ENCODE measurements around the gene PODNL1. TPM values are rescaled to one million over a fixed set of nuclear protein-coding genes. Genes with fewer than 3 reads are reported as not detected.

The PODNL1 gene
- total RNA-seq, 1 experiment from 2014 or later: not detected

GRCh38 chr19:13981988-13982501 is 43.8 kb upstream of the PODNL1 start:
- H3K4me1 Mint-ChIP-seq (ENCODE audit: low read depth, unreplicated experiment): no peaks in the 10 kb centered on the region
- ChIA-PET CTCF (no interaction called here), POLR2A (no interaction called here)
- H3K9me3 Mint-ChIP-seq (ENCODE audit: unreplicated experiment): no peaks in the 10 kb centered on the region
- no peak overlapping the region for H3K27ac Mint-ChIP-seq (ENCODE audit: unreplicated experiment)
- H3K4me3 ChIP-seq (ENCODE audit: low read depth, low read length): no peak overlapping the region
- H3K27me3 Mint-ChIP-seq (ENCODE audit: insufficient read depth, unreplicated experiment): no peaks in the 10 kb centered on the region
- no peak for DNase-seq
- peaks cover 16% of the 10 kb centered on the region for H3K36me3 Mint-ChIP-seq (ENCODE audit: insufficient read depth, unreplicated experiment)
- H3K4me3 Mint-ChIP-seq (ENCODE audit: unreplicated experiment): no peak overlapping the region
- H3K36me3 ChIP-seq (ENCODE audit: control insufficient read depth, insufficient read depth, low read length): no peaks in the 10 kb centered on the region; the same call in 1 of the 2 replicates
- no peak for TF ChIP-seq CTCF (IDR thresholded peaks at IDR 0.05; ENCODE audit: insufficient read depth in 1 of 2, low read depth in 1 of 2, low read length in 1 of 2, severe bottlenecking in 1 of 2, unreplicated experiment in 1 of 2)
- no TSS peak for BruUV-seq (replicated peaks)
- intact Hi-C loops (cut with micrococcal nuclease; ENCODE audit: unreplicated experiment): no loop called here
- H3K27me3 ChIP-seq (replicated peaks; ENCODE audit: control insufficient read depth, insufficient read depth, low read length): no peaks in the 10 kb centered on the region
- peaks cover 11% of the 10 kb centered on the region for H3K4me1 ChIP-seq
- H3K9me3 ChIP-seq: no peaks in the 10 kb centered on the region

GRCh38 chr19:13981467-13981866 is 43.2 kb upstream of the PODNL1 start:
- H3K9me3 Mint-ChIP-seq (ENCODE audit: unreplicated experiment): no peaks in the 10 kb centered on the region
- Histone ChIP-seq H3K4me1 (peaks cover 11% of the 10 kb centered on the region), H3K4me3 (ENCODE audit: low read depth, low read length) (no peak overlapping the region), H3K27me3 (replicated peaks; ENCODE audit: control insufficient read depth, insufficient read depth, low read length) (no peaks in the 10 kb centered on the region), H3K9me3 (no peaks in the 10 kb centered on the region), H3K36me3 (ENCODE audit: control insufficient read depth, insufficient read depth, low read length) (no peaks in the 10 kb centered on the region; the same call in 1 of the 2 replicates)
- ChIA-PET CTCF (no interaction called here), POLR2A (no interaction called here)
- no peaks in the 10 kb centered on the region for H3K27me3 Mint-ChIP-seq (ENCODE audit: insufficient read depth, unreplicated experiment)
- intact Hi-C loops (cut with micrococcal nuclease; ENCODE audit: unreplicated experiment): no loop called here
- no peak for TF ChIP-seq CTCF (IDR thresholded peaks at IDR 0.05; ENCODE audit: insufficient read depth in 1 of 2, low read depth in 1 of 2, low read length in 1 of 2, severe bottlenecking in 1 of 2, unreplicated experiment in 1 of 2)
- no peak overlapping the region for H3K27ac Mint-ChIP-seq (ENCODE audit: unreplicated experiment)
- H3K4me1 Mint-ChIP-seq (ENCODE audit: low read depth, unreplicated experiment): no peaks in the 10 kb centered on the region
- no peak overlapping the region for H3K4me3 Mint-ChIP-seq (ENCODE audit: unreplicated experiment)
- no peak for DNase-seq
- no TSS peak for BruUV-seq (replicated peaks)
- H3K36me3 Mint-ChIP-seq (ENCODE audit: insufficient read depth, unreplicated experiment): peaks cover 16% of the 10 kb centered on the region

GRCh38 chr19:13981021-13981420 is 42.8 kb upstream of the PODNL1 start:
- BruUV-seq (replicated peaks): no TSS peak
- CTCF ChIA-PET: no interaction called here

More at GRCh38 chr19:13981021-13981420, 42.8 kb upstream of the PODNL1 start:
- no peaks in the 10 kb centered on the region for H3K27me3 ChIP-seq (replicated peaks; ENCODE audit: control insufficient read depth, insufficient read depth, low read length)
- H3K36me3 Mint-ChIP-seq (ENCODE audit: insufficient read depth, unreplicated experiment): peaks cover 16% of the 10 kb centered on the region
- H3K4me3 Mint-ChIP-seq (ENCODE audit: unreplicated experiment): no peak overlapping the region
- POLR2A ChIA-PET: no interaction called here
- no peaks in the 10 kb centered on the region for H3K4me1 Mint-ChIP-seq (ENCODE audit: low read depth, unreplicated experiment)
- no peak overlapping the region for H3K4me3 ChIP-seq (ENCODE audit: low read depth, low read length)
- no peak for DNase-seq
- H3K9me3 Mint-ChIP-seq (ENCODE audit: unreplicated experiment): no peaks in the 10 kb centered on the region
- no peaks in the 10 kb centered on the region for H3K27me3 Mint-ChIP-seq (ENCODE audit: insufficient read depth, unreplicated experiment)
- intact Hi-C loops (cut with micrococcal nuclease; ENCODE audit: unreplicated experiment): no loop called here
- H3K9me3 ChIP-seq: no peaks in the 10 kb centered on the region
- TF ChIP-seq CTCF (IDR thresholded peaks at IDR 0.05; ENCODE audit: insufficient read depth in 1 of 2, low read depth in 1 of 2, low read length in 1 of 2, severe bottlenecking in 1 of 2, unreplicated experiment in 1 of 2): no peak
- peaks cover 11% of the 10 kb centered on the region for H3K4me1 ChIP-seq
- no peaks in the 10 kb centered on the region; the same call in 1 of the 2 replicates for H3K36me3 ChIP-seq (ENCODE audit: control insufficient read depth, insufficient read depth, low read length)
- no peak overlapping the region for H3K27ac Mint-ChIP-seq (ENCODE audit: unreplicated experiment)

All from Caco-2 (cell line).